Iris pigment epithelial cell (primary cell): ENCODE data around the gene FAM149B1.
"Not testable (repeated sequence)": the region's sequence is repeated elsewhere in the genome, so short reads cannot be mapped to it uniquely, and the experiment has no call there.

Experiments used
- DNase-seq: peaks from one replicate; pipeline ENCODE4 v3.0.0-alpha.2; 2011; ENCODE audit warnings: low read depth

FAM149B1 gene

GRCh38 chr10:73233883-73234282, 66.0 kb downstream of the FAM149B1 start:
- no peak for DNase-seq

GRCh38 chr10:73234695-73235094, 66.8 kb downstream of the FAM149B1 start:
- DNase-seq: no peak

- no peak for DNase-seq
Measured at GRCh38 chr10:73238990-73239566, 71.2 kb downstream of the FAM149B1 start.

- no peak for DNase-seq
Measured at GRCh38 chr10:73239908-73240307, 72.0 kb downstream of the FAM149B1 start.

- DNase-seq: no peak
Measured at GRCh38 chr10:73244866-73245477, 77.1 kb downstream of the FAM149B1 start.

- no peak for DNase-seq
Measured at GRCh38 chr10:73246322-73246645, 78.4 kb downstream of the FAM149B1 start.

- peak; percentile 92 for DNase-seq
Measured at GRCh38 chr10:73246646-73247508, 79.0 kb downstream of the FAM149B1 start, which contains the start of gene DNAJC9. Gene DNAJC9 (minus strand): TSS chr10:73247255. CDS start chr10:73247189, 66 bp downstream.

- no peak for DNase-seq
Measured at GRCh38 chr10:73247509-73248258, 79.8 kb downstream of the FAM149B1 start.

- DNase-seq: no peak
Measured at GRCh38 chr10:73248259-73248724, 80.4 kb downstream of the FAM149B1 start.

GRCh38 chr10:73251683-73252444, 83.9 kb downstream of the FAM149B1 start:
- DNase-seq: peak; percentile 39

GRCh38 chr10:73252445-73253224, 84.7 kb downstream of the FAM149B1 start, which contains the start of gene MRPS16:
Gene MRPS16 (minus strand): TSS chr10:73252644. CDS start chr10:73252482, 162 bp downstream.
- peak; percentile 98 for DNase-seq

GRCh38 chr10:73253225-73253555, 85.3 kb downstream of the FAM149B1 start:
- no peak for DNase-seq

GRCh38 chr10:73258612-73259011, 90.7 kb downstream of the FAM149B1 start:
- not testable (repeated sequence) for DNase-seq

GRCh38 chr10:73261362-73261995, 93.6 kb downstream of the FAM149B1 start:
- no peak for DNase-seq

- DNase-seq: peak; percentile 77
Measured at GRCh38 chr10:73262105-73262730, 94.3 kb downstream of the FAM149B1 start.

- no peak for DNase-seq
Measured at GRCh38 chr10:73262880-73263555, 95.1 kb downstream of the FAM149B1 start.

GRCh38 chr10:73263693-73264347, 95.9 kb downstream of the FAM149B1 start:
- DNase-seq: peak; percentile 54

GRCh38 chr10:73264423-73264822, 96.5 kb downstream of the FAM149B1 start:
- DNase-seq: no peak

- no peak for DNase-seq
Measured at GRCh38 chr10:73281097-73281496, 113.2 kb downstream of the FAM149B1 start.
